OCI-LY1 (cell line): ENCODE measurements around the gene SEC22C.
"Not testable (repeated sequence)": the region's sequence is repeated elsewhere in the genome, so short reads cannot be mapped to it uniquely, and the experiment has no call there.

Experiments
- H2AFZ ChIP-seq: fragments of 200-600 bp; sonication (generic), shearing (Covaris generic); 2 replicates; pipeline ENCODE4 v1.6.0; 2014; ENCODE audit warnings: antibody characterized with exemption, mild to moderate bottlenecking, low read length
- H3F3A ChIP-seq: fragments of 200-600 bp; sonication (generic), shearing (Covaris generic); 2 replicates; pipeline ENCODE4 v1.6.0; 2014; ENCODE audit warnings: mild to moderate bottlenecking, antibody characterized with exemption, low read length, moderate library complexity; ENCODE audit not compliant: insufficient read depth
- H3K27ac ChIP-seq: fragments of 200-600 bp; sonication (generic); 2 replicates; pipeline ENCODE4 v1.5.1; 2014; ENCODE audit warnings: low read length, mixed run types, mild to moderate bottlenecking, low read depth; ENCODE audit not compliant: poor library complexity, severe bottlenecking
- H3K27me3 ChIP-seq: fragments of 200-600 bp; sonication (generic); 2 replicates; pipeline ENCODE4 v1.6.0; 2014; ENCODE audit warnings: antibody characterized with exemption, mild to moderate bottlenecking, low read length, moderate library complexity; ENCODE audit not compliant: insufficient read depth
- H3K36me3 ChIP-seq: fragments of 200-600 bp; sonication (generic); 2 replicates; pipeline ENCODE4 v1.6.1; 2014; ENCODE audit warnings: mild to moderate bottlenecking, antibody characterized with exemption, low read length, moderate library complexity, mixed read lengths; ENCODE audit not compliant: insufficient read depth
- H3K4me1 ChIP-seq: fragments of 200-600 bp; sonication (generic); 2 replicates; pipeline ENCODE4 v1.5.1; 2014; ENCODE audit warnings: mild to moderate bottlenecking, low read length, moderate library complexity; ENCODE audit not compliant: insufficient read depth, severe bottlenecking
- H3K4me2 ChIP-seq: fragments of 200-600 bp; sonication (generic), shearing (Covaris generic); 2 replicates; pipeline ENCODE4 v1.6.1; 2014; ENCODE audit warnings: low read length
- H3K4me3 ChIP-seq: fragments of 200-600 bp; sonication (generic); 2 replicates; pipeline ENCODE4 v1.5.1; 2014; ENCODE audit warnings: low read length, low read depth, mild to moderate bottlenecking, mixed read lengths; ENCODE audit not compliant: poor library complexity, severe bottlenecking
- H3K79me2 ChIP-seq: fragments of 200-600 bp; shearing (Covaris generic); 2 replicates; pipeline ENCODE4 v1.6.1; 2016; ENCODE audit warnings: mixed run types, low read length, mixed read lengths; ENCODE audit not compliant: insufficient read depth
- H3K9ac ChIP-seq: fragments of 200-600 bp; sonication (generic), shearing (Covaris generic); 2 replicates; pipeline ENCODE4 v1.6.1; 2014; ENCODE audit warnings: mild to moderate bottlenecking, low read length, mixed read lengths
- H3K9me2 ChIP-seq: fragments of 200-600 bp; sonication (generic), shearing (Covaris generic); 2 replicates; pipeline ENCODE4 v1.6.1; 2014; ENCODE audit warnings: low read depth, mild to moderate bottlenecking, low read length, mixed read lengths
- H3K9me3 ChIP-seq: fragments of 200-600 bp; shearing (Covaris generic); 2 replicates; pipeline ENCODE4 v1.6.1; 2014; ENCODE audit warnings: low read length, mixed read lengths
- H4K20me1 ChIP-seq: fragments of 200-600 bp; sonication (generic), shearing (Covaris generic); 2 replicates; pipeline ENCODE4 v1.6.0; 2016; ENCODE audit warnings: mild to moderate bottlenecking, low read length; ENCODE audit not compliant: insufficient read depth
- EZH2 ChIP-seq: fragments of 200-600 bp; sonication (generic), shearing (Covaris generic); IDR thresholded peaks from 2 replicates; pipeline ENCODE4 v1.8.0; 2017; ENCODE audit warnings: borderline replicate concordance, mixed run types, mild to moderate bottlenecking, antibody characterized with exemption, low read length, moderate library complexity, mixed read lengths
- TF ChIP-seq, protein P1 (sequence below): fragments of 200-600 bp; sonication (generic), shearing (Covaris generic); IDR thresholded peaks from 2 replicates; pipeline ENCODE4 v1.5.1; 2017; ENCODE audit warnings: mild to moderate bottlenecking, antibody characterized with exemption, low read length, moderate library complexity, mixed read lengths

SEC22C gene

DNA sequence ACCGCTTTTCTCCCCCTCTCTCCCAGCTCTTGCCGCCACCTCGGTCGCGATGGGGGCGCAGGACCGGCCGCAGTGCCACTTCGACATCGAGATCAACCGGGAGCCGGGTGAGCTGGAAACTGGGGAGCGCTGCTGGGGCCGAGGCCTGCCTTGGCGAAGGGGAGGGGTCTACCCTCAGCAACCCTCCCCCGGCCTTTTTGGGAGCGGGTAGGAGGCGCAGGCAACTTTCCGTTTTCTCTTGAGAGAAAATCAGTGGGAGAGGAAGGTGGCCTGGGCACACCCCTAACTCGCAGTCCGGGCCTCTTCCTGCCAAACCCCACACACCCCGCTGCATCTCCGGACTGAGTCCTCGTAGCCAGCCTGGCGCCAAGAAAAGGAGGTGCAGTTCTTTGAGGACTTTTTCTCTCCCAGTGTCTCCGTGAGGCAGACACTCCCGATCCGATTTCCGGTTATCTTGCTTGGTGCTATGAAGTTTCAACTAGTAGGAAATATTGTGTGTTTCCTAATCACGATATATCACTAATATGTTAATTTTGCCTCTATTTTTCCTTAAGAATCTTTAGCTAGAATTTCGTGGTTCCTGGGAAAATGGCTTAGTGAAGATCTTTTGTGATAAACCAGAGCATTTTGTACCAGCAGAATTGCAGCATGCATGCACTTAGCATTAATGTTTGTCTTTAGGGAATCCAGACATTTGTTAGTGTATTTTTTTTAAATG is 19.4 kb upstream of the SEC22C start:
- Histone ChIP-seq H3K9ac (peak overlapping the region; percentile 91), H2AFZ (no peak overlapping the region), H4K20me1 (no peaks in the 10 kb centered on the region), H3K4me1 (peaks cover 31% of the 10 kb centered on the region), H3K36me3 (peaks cover 48% of the 10 kb centered on the region), H3F3A (no peaks in the 10 kb centered on the region), H3K4me2 (peak overlapping the region; percentile 79), H3K9me2 (no peaks in the 10 kb centered on the region), H3K79me2 (peaks cover 53% of the 10 kb centered on the region), H3K4me3 (peak overlapping the region; percentile 88), H3K27ac (peak overlapping the region; percentile 98), H3K27me3 (no peaks in the 10 kb centered on the region), H3K9me3 (0 out of 2 replicates have a peak, but pooled peaks cover 3% of the 10 kb centered on the region)
- TF ChIP-seq, protein P1, sequence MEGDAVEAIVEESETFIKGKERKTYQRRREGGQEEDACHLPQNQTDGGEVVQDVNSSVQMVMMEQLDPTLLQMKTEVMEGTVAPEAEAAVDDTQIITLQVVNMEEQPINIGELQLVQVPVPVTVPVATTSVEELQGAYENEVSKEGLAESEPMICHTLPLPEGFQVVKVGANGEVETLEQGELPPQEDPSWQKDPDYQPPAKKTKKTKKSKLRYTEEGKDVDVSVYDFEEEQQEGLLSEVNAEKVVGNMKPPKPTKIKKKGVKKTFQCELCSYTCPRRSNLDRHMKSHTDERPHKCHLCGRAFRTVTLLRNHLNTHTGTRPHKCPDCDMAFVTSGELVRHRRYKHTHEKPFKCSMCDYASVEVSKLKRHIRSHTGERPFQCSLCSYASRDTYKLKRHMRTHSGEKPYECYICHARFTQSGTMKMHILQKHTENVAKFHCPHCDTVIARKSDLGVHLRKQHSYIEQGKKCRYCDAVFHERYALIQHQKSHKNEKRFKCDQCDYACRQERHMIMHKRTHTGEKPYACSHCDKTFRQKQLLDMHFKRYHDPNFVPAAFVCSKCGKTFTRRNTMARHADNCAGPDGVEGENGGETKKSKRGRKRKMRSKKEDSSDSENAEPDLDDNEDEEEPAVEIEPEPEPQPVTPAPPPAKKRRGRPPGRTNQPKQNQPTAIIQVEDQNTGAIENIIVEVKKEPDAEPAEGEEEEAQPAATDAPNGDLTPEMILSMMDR, result no peak
- TF ChIP-seq EZH2, result no peak

- Histone ChIP-seq H3K4me3 (peak within 1 kb of the TSS; percentile 88), H2AFZ (peak within 1 kb of the TSS; percentile 76; the same call in 1 of the 2 replicates), H3K36me3 (peaks cover 47% of the 10 kb centered on the region), H3K27me3 (no peaks in the 10 kb centered on the region), H3K79me2 (peaks cover 45% of the 10 kb centered on the region), H4K20me1 (no peaks in the 10 kb centered on the region), H3K4me2 (peak within 1 kb of the TSS; percentile 99), H3K4me1 (peaks cover 25% of the 10 kb centered on the region), H3K9me2 (no peaks in the 10 kb centered on the region), H3F3A (no peaks in the 10 kb centered on the region), H3K9me3 (0 out of 2 replicates have a peak, but pooled peaks cover 3% of the 10 kb centered on the region), H3K27ac (peak within 1 kb of the TSS; percentile 98), H3K9ac (peak within 1 kb of the TSS; percentile 97)
- TF ChIP-seq EZH2, result no peak
- TF ChIP-seq, protein P1, result no peak
Measured at GRCh38 chr3:42600111-42600957, 18.6 kb upstream of the SEC22C start, which contains the start of gene NKTR. Gene NKTR (plus strand): TSS chr3:42600686. CDS start chr3:42601007, 321 bp downstream.

GRCh38 chr3:42597098-42597497 is 15.3 kb upstream of the SEC22C start:
- not testable (repeated sequence) for H3K9me3 ChIP-seq, H3K9ac ChIP-seq, H3K4me2 ChIP-seq, H3K4me3 ChIP-seq, H4K20me1 ChIP-seq, H3K27me3 ChIP-seq, H2AFZ ChIP-seq, H3F3A ChIP-seq, H3K27ac ChIP-seq, H3K9me2 ChIP-seq
- H3K36me3 ChIP-seq, result peaks cover 51% of the 10 kb centered on the region
- peaks cover 21% of the 10 kb centered on the region for H3K4me1 ChIP-seq
- H3K79me2 ChIP-seq, result peaks cover 12% of the 10 kb centered on the region
